GM21786 (cell line): ENCODE data around the gene AFF3.
"Not testable (repeated sequence)": the region's sequence is repeated elsewhere in the genome, so short reads cannot be mapped to it uniquely, and the experiment has no call there.

Experiments
- ATAC-seq: cut with Tn5 transposase; IDR thresholded peaks from one replicate; pipeline ENCODE4 v1.9.1; 2021; ENCODE audit not compliant: unreplicated experiment

The AFF3 gene

GRCh38 chr2:99772591-99773331, 369.6 kb downstream of the AFF3 start:
- no peak for ATAC-seq

GRCh38 chr2:99771681-99772333, 370.6 kb downstream of the AFF3 start:
- ATAC-seq: no peak

GRCh38 chr2:99770876-99771275, 371.5 kb downstream of the AFF3 start:
- no peak for ATAC-seq

- no peak for ATAC-seq
Measured at GRCh38 chr2:99765731-99766318, 376.6 kb downstream of the AFF3 start.

GRCh38 chr2:99763764-99764163, 378.6 kb downstream of the AFF3 start:
- ATAC-seq: no peak

- no peak for ATAC-seq
Measured at GRCh38 chr2:99762714-99763113, 379.7 kb downstream of the AFF3 start.

- no peak for ATAC-seq
Measured at GRCh38 chr2:99757611-99758114, 384.7 kb downstream of the AFF3 start.

GRCh38 chr2:99756059-99756458, 386.3 kb downstream of the AFF3 start:
- ATAC-seq: no peak

- ATAC-seq: no peak
Measured at GRCh38 chr2:99754210-99754609, 388.2 kb downstream of the AFF3 start.

GRCh38 chr2:99753505-99753904, 388.9 kb downstream of the AFF3 start:
- no peak for ATAC-seq

- no peak for ATAC-seq
Measured at GRCh38 chr2:99748344-99748743, 394.0 kb downstream of the AFF3 start.

GRCh38 chr2:99747842-99748241, 394.5 kb downstream of the AFF3 start:
- no peak for ATAC-seq

- ATAC-seq: no peak
Measured at GRCh38 chr2:99743146-99743545, 399.2 kb downstream of the AFF3 start.

- ATAC-seq: no peak
Measured at GRCh38 chr2:99737537-99737936, 404.9 kb downstream of the AFF3 start.

GRCh38 chr2:99735753-99736152, 406.6 kb downstream of the AFF3 start:
- ATAC-seq: no peak

- not testable (repeated sequence) for ATAC-seq
Measured at GRCh38 chr2:99735314-99735713, 407.1 kb downstream of the AFF3 start.

GRCh38 chr2:99734236-99734635, 408.2 kb downstream of the AFF3 start:
- no peak for ATAC-seq

GRCh38 chr2:99729104-99730025, 413.0 kb downstream of the AFF3 start:
- ATAC-seq: no peak

- ATAC-seq: no peak
Measured at GRCh38 chr2:99728166-99728565, 414.2 kb downstream of the AFF3 start.

- no peak for ATAC-seq
Measured at GRCh38 chr2:99727199-99727598, 415.2 kb downstream of the AFF3 start.

GRCh38 chr2:99726691-99727090, 415.7 kb downstream of the AFF3 start:
- ATAC-seq: no peak
